HL-60/S4 treated with retinoic acid at 250 ng/mL for 4 days and 3 days (cell line): ENCODE data around the gene CCDC196.

Experiments used
- in situ Hi-C: fragments of 300-500 bp; cut with MboI; formaldehyde crosslinking; loops from 2 replicates; pipeline ENCODE4 v1.7.0; 2022; ENCODE audit warnings: low sequenced_read_pairs

The CCDC196 gene, protein sequence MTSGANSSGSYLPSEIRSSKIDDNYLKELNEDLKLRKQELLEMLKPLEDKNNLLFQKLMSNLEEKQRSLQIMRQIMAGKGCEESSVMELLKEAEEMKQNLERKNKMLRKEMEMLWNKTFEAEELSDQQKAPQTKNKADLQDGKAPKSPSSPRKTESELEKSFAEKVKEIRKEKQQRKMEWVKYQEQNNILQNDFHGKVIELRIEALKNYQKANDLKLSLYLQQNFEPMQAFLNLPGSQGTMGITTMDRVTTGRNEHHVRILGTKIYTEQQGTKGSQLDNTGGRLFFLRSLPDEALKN

DNA sequence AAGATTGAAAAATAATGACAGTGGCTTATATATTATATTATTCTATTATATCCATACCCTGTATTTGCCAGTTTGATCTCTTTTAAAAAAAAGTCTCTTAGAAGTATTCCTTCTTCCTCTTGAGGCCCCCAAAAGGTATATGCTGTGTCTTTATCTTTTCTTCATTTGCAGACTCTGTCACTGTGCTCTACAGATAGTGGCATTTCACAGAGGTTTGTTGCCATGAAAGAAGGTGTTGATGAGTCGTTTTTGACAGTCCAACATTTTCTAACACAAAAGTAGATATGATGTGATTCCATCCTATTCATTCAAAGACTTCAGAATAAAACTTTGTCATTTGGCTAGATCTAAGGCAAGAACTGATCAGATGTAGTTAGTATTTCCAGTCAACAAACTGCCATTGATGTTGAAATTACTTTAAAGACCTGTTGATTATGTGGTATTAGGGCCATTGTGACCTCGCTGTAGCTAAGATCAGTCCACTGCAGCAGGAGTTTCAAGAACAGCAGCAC lies at the start of gene CCDC196:
TSS of gene CCDC196 (plus strand) at position 462 of the 512 bp plus-strand sequence. CDS start 132 bp downstream, outside the sequence.
- in situ Hi-C loops: no loop called here

DNA sequence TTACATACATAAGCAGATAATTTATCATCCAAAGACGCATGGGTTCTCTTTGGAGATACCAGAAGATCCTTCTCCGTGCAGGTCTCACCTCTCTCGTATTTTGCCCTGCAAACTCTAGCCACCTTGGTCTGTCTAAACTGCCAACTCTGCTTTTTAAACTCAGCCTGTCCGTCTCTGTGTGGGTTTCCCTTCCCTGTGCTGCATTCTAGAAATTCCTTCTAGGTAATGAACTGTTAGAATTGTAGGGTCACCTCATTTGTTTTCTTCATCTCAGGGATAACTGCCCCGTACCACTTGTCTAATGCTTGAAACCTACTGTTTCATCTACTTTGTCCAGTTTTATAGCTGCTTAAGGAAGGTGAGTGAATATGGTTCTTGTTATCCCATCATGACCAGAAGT lies 45.4 kb upstream of the CCDC196 start:
- in situ Hi-C loops: no loop called here

DNA sequence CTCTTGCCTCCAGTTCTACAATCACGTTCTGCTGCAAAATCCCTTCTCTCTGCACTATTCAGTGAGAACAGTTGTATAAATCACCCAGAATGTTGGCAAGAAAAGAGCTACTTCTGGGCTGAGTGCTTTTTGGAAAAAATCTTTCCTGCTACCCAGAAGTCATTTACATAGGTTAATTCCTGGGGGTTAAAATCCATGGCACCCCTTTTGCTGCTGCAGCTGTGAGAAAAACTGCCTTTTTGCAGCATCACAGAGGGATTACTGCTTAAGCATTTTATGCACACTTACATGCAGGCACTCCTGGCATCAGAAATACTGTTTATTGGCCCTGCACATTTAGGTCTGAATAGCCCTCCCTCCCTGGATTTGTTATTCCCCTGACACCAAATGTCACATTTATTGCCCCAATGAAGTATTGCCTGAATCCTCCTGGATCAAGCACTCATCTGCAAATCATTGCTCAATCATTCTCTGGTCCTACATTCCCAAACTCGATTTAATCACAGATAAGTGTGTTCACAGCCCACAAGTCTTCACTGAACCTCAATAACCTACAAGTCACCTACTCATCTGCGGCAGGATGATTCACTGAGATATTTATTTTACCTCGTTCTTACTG lies 43.1 kb upstream of the CCDC196 start:
- in situ Hi-C loops: no loop called here

DNA sequence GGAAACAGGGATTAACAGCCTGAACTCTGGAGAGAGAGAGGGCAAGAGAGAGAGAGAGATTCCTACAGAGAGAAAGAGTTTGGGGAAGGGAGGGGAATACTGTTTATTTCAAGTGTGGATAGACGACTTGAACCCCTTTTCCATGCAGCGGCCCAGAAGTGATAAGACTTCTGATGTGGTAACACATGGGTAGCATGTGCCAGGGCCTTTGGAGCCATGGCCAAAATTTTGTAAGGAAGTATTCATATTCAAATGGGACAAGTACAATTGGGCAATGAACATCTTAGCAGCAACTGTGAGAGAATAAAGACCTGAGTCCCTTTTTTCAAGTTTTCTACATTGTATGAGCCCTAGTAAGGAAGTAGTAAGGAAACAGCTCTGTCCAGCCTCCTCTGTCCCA lies 42.4 kb upstream of the CCDC196 start:
- in situ Hi-C loops: no loop called here

GRCh38 chr14:66444271-66444927 lies 41.8 kb upstream of the CCDC196 start:
- in situ Hi-C loops: no loop called here

DNA sequence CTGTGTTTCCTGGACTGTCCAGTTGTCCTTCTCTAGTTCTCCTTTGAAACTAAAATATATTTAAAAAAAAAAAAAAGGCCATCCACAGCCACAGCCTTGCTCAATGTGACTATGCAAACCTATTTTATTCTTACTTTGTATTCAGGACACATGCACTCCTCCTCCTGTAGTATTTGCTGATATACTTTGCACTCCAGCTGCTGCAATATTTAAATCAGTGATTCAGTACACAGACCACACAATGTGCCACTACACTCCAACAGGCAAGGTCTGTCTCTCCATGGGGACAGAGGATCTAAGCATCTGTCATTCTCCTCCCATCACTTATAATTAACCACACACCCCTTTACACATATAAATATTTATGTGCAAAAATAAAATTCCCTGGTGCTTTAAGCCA lies 40.2 kb upstream of the CCDC196 start:
- in situ Hi-C loops: no loop called here

GRCh38 chr14:66453469-66453868 lies 32.7 kb upstream of the CCDC196 start:
- in situ Hi-C loops: no loop called here

GRCh38 chr14:66459603-66460002 lies 26.6 kb upstream of the CCDC196 start:
- in situ Hi-C loops: no loop called here

DNA sequence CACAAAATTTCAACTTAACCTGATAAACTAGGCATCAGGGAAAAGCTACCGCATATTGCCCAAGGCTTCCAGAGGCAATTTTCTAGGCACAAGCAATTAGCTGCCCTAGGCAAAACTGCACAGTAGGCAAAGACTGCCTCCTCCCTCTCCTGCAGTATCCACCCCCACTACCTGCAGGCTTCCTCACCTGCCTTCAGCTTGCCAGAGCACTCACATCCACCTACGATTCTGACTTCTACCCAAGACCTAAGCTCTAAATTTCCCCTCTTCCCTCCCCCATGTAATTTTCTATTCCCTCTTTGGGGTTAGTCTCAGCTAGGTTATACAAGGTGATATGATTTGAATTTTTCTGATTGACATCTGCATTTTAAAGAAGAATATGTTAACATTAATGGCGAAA lies 21.9 kb upstream of the CCDC196 start:
- in situ Hi-C loops: no loop called here

GRCh38 chr14:66468778-66469367 lies 17.3 kb upstream of the CCDC196 start:
- in situ Hi-C loops: no loop called here

- in situ Hi-C loops: no loop called here
Measured at GRCh38 chr14:66471584-66471983, 14.6 kb upstream of the CCDC196 start.

GRCh38 chr14:66472251-66472650 lies 13.9 kb upstream of the CCDC196 start:
- in situ Hi-C loops: no loop called here

- in situ Hi-C loops: no loop called here
Measured at GRCh38 chr14:66473223-66473622, 12.9 kb upstream of the CCDC196 start.

DNA sequence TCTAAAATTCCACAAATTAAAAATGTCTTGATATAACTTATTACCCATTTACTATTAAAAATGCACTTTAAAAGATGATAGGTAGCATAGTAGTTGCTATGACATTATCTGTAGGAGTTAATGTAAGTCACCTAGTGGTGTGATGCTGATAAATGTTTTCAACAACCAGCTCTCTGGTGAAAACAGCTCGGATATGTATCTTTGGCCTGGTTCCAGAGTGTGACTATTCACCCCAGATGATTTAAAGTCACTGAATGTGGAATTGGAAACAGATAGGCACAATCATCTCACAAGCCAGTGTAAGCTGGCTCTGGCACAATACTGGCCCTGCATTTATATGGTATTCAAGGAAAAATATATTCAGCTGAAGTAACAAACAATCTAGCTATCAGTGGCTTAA lies 9.2 kb upstream of the CCDC196 start:
- in situ Hi-C loops: no loop called here

GRCh38 chr14:66477567-66477966 lies 8.6 kb upstream of the CCDC196 start:
- in situ Hi-C loops: no loop called here

GRCh38 chr14:66482873-66483272 lies 3.3 kb upstream of the CCDC196 start:
- in situ Hi-C loops: no loop called here

GRCh38 chr14:66483322-66483721 lies 2.8 kb upstream of the CCDC196 start:
- in situ Hi-C loops: no loop called here

DNA sequence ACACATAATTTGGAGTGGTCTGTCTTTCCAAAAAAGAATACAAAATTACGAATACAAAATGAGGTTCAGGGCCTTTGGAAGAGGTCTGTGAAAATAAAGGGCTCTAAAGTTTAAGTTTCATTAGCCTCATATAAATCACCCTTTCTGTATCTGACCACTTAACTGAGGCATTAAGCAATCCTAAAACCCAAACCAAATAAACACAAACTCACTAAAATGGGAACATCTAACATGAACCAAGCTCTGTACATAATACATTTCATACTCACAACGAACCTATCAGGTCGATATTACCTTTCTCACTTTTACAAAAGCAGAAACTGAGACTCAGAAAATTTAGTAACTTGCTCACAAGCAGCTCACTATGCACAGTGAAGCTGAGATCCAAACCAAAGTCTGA lies 1.1 kb upstream of the CCDC196 start:
- in situ Hi-C loops: no loop called here

DNA sequence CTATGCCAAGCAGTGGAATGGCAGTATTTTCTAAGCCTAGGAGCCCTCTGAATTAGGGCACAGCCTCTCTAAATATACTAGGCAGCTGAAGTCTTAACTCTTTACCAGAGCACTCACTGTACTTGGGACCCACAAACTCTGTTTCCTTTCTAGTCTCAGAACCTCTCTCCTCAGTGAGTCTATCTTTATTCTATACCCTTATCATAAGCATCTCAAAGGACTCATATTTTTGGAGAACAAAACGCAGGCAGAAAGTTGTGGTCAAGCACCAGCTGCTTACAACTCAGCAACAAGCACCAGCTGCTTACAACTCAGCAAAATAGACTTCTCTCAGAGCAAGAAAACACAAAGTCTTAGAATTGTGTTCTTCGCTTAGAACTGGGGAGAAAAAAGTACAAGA lies 993 bp downstream of the CCDC196 start:
- in situ Hi-C loops: no loop called here

- in situ Hi-C loops: no loop called here
Measured at GRCh38 chr14:66490143-66491111, 4.3 kb downstream of the CCDC196 start.
